Measurements from ENCODE around the gene EPHB3. TPM values are rescaled to one million over a fixed set of nuclear protein-coding genes. Genes with fewer than 3 reads are reported as not detected.

The EPHB3 gene
- total and polyA plus RNA-seq, 2 of the 4 experiments (the other 2 are of a cell fraction), result 0.72 to 2.9 TPM

DNA sequence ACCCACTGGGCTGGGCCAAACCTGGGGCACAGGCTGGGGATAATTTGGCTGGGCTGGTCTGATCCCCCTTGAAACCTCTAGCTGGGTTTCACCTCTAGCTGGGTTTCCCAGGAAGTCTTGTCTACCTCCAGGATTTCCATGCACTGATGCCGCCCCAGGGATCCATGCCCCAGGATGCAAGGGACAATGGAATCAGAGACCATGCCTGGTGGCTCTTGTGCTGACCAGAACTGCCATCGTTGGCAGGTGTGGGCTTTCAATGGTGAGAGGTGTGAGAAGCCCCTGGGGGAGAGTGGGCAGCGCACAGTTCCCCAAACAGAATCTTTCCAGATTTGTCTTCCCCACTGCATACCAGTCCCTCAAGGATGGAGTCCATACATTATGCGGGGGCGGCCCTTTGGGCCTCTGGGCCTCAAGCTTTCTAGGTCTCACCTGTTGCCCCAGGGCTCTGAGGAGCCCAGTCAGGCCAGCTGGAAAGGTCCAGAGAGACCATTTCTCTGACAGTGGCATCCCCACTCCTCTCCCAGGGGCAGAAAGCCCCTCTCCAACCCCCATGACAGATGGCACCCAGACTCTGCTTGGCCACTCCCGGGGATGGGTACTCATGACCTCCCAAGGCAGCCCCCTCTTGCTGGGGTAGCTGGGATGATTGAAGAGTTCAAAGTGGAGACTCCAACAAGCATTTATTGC, 35.4 kb downstream of the EPHB3 start:
- H3K4me3 ChIP-seq (ENCODE audit: insufficient read depth, low read depth, low read length), result no peak overlapping the region
- no peak overlapping the region for H3K4me2 ChIP-seq (ENCODE audit: low read depth, low read length)
- H2BK120ac ChIP-seq (ENCODE audit: low read depth, low read length), result no peak overlapping the region
- H2BK5ac ChIP-seq (ENCODE audit: low read depth, low read length, poor library complexity, severe bottlenecking), result no peak overlapping the region
- H3K9ac ChIP-seq (ENCODE audit: low read depth, low read length), result no peak overlapping the region
- dilution Hi-C loops (cut with HindIII; ENCODE audit: low sequenced_read_pairs, unreplicated experiment), result no loop called here
- no peak overlapping the region for H2BK20ac ChIP-seq (ENCODE audit: low read depth, low read length)
- no peak overlapping the region for H3K14ac ChIP-seq (replicated peaks; ENCODE audit: low read depth, low read length)
- H3K56ac ChIP-seq (ENCODE audit: extremely low read depth, insufficient read depth, low read length), result no peak overlapping the region
- in situ Hi-C loops (cut with MboI; ENCODE audit: low sequenced_read_pairs), result no loop called here
- H4K5ac ChIP-seq (ENCODE audit: low read depth, low read length), result no peak overlapping the region
- no peaks in the 10 kb centered on the region for H3K79me1 ChIP-seq (ENCODE audit: low read depth in 1 of 2, low read length in 2 of 2)
- H3K9me3 ChIP-seq (ENCODE audit: control insufficient read depth, insufficient read depth, low read length), result no peaks in the 10 kb centered on the region
- intact Hi-C loops (cut with micrococcal nuclease), result no loop called here
- H3K9me1 ChIP-seq (ENCODE audit: insufficient read depth, low read length), result no peaks in the 10 kb centered on the region
- no peak overlapping the region for H2BK15ac ChIP-seq (ENCODE audit: low read depth, low read length)
- H3K36me3 ChIP-seq (ENCODE audit: control insufficient read depth, insufficient read depth, low read length), result no peaks in the 10 kb centered on the region
- no peak overlapping the region for H2AK9ac ChIP-seq (replicated peaks; ENCODE audit: low read depth, low read length, poor library complexity)
- no TSS peak for BruUV-seq (replicated peaks)
- peaks cover 14% of the 10 kb centered on the region for H3K27me3 ChIP-seq (ENCODE audit: control insufficient read depth, insufficient read depth, low read length)
- H3K18ac ChIP-seq (ENCODE audit: low read depth, low read length), result no peak overlapping the region
- H4K91ac ChIP-seq (ENCODE audit: insufficient read depth, low read depth, low read length), result no peak overlapping the region
- H2AK5ac ChIP-seq (ENCODE audit: low read depth, low read length), result no peak overlapping the region
- H3K4me1 ChIP-seq (ENCODE audit: control insufficient read depth, insufficient read depth, low read length), result peaks cover 13% of the 10 kb centered on the region; the same call in 1 of the 2 replicates
- no peak overlapping the region for H3K4ac ChIP-seq (ENCODE audit: low read depth, low read length)
- H3K23ac ChIP-seq (ENCODE audit: low read depth, low read length), result no peak overlapping the region
- WGBS, 2 experiments (ENCODE audit: extremely low coverage in 2 of 2, insufficient read length in 1 of 2), result 100% methylated on average over 1 of the region's 6 CpGs; no CpG with 5 or more reads in 1 of the 2 experiments
- no peak for TF ChIP-seq CTCF (conservative IDR thresholded peaks at IDR 0.05; ENCODE audit: low read depth, low read length)
- ChIA-PET POLR2A (ENCODE audit: unreplicated experiment) (no interaction called here), CTCF (no interaction called here)
- no peak for ATAC-seq (ENCODE audit: low read depth)
- no peak overlapping the region for H2AFZ ChIP-seq (replicated peaks; ENCODE audit: low read length, poor library complexity)
- H3K27ac ChIP-seq (ENCODE audit: insufficient read depth, low read length), result no peak overlapping the region
- no peaks in the 10 kb centered on the region for H4K20me1 ChIP-seq (ENCODE audit: insufficient read depth, low read length)
- no peak overlapping the region for H4K8ac ChIP-seq (ENCODE audit: low read depth in 2 of 2, low read length in 2 of 2)
- DNase-seq, result no peak
